Brain microvascular endothelial cell (primary cell): ENCODE results near the gene FKBP3.

Experiments used
- DNase-seq: peaks from one replicate; pipeline ENCODE4 v3.0.0-alpha.2; 2020
- H3K27ac ChIP-seq: fragments of 250-450 bp; sonication (Bioruptor Pico); 2 replicates; pipeline ENCODE4 v1.5.1; 2020; ENCODE audit warnings: mild to moderate bottlenecking, moderate library complexity
- H3K27me3 ChIP-seq: fragments of 250-450 bp; sonication (Bioruptor Pico); replicated peaks from 2 replicates; pipeline ENCODE4 v1.5.1; 2020; ENCODE audit warnings: mild to moderate bottlenecking
- H3K36me3 ChIP-seq: fragments of 250-450 bp; sonication (Bioruptor Pico); replicated peaks from 2 replicates; pipeline ENCODE4 v1.5.1; 2020; ENCODE audit warnings: mild to moderate bottlenecking
- H3K4me3 ChIP-seq: 2 replicates; pipeline ENCODE4 v1.5.1; 2011; ENCODE audit warnings: low read depth, mild to moderate bottlenecking, control low read depth, low read length, moderate library complexity
- in situ Hi-C: cut with HindIII; loops from 2 replicates; pipeline ENCODE4 v1.10.0; 2017; ENCODE audit warnings: low sequenced_read_pairs, low pct_ligation_motif_present
- TF ChIP-seq, protein P1 (sequence below): IDR thresholded peaks from 2 replicates; pipeline ENCODE4 v1.5.1; 2011; ENCODE audit warnings: low read depth, mild to moderate bottlenecking, moderate library complexity, low read length, control low read depth, inconsistent platforms; ENCODE audit errors: missing control alignments

The FKBP3 gene

GRCh38 chr14:45104561-45104960 lies 29.7 kb downstream of the FKBP3 start:
- TF ChIP-seq, protein P1, sequence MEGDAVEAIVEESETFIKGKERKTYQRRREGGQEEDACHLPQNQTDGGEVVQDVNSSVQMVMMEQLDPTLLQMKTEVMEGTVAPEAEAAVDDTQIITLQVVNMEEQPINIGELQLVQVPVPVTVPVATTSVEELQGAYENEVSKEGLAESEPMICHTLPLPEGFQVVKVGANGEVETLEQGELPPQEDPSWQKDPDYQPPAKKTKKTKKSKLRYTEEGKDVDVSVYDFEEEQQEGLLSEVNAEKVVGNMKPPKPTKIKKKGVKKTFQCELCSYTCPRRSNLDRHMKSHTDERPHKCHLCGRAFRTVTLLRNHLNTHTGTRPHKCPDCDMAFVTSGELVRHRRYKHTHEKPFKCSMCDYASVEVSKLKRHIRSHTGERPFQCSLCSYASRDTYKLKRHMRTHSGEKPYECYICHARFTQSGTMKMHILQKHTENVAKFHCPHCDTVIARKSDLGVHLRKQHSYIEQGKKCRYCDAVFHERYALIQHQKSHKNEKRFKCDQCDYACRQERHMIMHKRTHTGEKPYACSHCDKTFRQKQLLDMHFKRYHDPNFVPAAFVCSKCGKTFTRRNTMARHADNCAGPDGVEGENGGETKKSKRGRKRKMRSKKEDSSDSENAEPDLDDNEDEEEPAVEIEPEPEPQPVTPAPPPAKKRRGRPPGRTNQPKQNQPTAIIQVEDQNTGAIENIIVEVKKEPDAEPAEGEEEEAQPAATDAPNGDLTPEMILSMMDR: no peak
- no peak overlapping the region for H3K4me3 ChIP-seq
- in situ Hi-C loops: no loop called here
- peaks cover 41% of the 10 kb centered on the region for H3K36me3 ChIP-seq
- no peak for DNase-seq
- no peaks in the 10 kb centered on the region for H3K27me3 ChIP-seq
- H3K27ac ChIP-seq: no peak overlapping the region

DNA sequence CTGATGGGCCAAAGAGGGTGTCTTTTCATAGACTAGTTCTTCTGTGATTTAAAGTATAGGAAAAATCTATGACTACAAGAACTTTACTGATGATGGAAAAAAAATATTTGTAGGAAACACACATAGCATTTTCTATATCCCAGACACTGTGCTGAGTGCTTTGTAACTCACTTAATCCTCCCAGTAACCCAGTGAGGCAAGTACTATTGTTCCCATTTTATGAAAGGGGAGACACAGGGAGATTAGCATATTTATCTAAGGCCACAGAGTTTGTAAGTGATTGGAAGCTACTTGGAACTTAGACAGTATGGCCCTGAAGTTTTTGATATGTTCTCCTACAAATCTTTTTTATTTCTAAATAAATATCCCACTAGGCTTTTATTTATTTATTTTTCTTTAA lies 30.5 kb downstream of the FKBP3 start:
- Histone ChIP-seq H3K36me3 (peaks cover 37% of the 10 kb centered on the region), H3K4me3 (no peak overlapping the region), H3K27ac (no peak overlapping the region), H3K27me3 (no peaks in the 10 kb centered on the region)
- TF ChIP-seq, protein P1: no peak
- in situ Hi-C loops: no loop called here
- DNase-seq: no peak

DNA sequence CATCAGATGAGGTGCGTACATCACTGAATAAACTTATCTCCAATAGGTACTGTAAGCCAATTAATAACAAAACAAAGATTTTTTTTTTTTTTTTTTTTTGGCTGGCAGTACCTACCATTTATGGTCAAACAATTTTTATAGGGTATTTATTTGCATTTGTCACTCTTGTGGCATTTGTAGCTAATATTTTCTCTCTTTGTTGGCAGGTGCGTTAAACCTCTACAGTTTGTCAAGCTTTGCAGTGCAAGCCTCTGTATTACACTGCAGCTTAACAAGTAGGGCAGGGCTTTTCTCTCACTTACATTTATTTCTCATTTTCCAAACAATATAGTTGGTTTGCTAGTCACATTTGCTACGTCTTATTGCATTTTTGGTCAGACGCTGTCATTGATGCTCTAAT lies 38.1 kb downstream of the FKBP3 start:
- Histone ChIP-seq H3K4me3 (no peak overlapping the region), H3K27ac (no peak overlapping the region), H3K36me3 (peaks cover 30% of the 10 kb centered on the region), H3K27me3 (no peaks in the 10 kb centered on the region)
- no peak for DNase-seq
- TF ChIP-seq, protein P1: no peak
- in situ Hi-C loops: no loop called here

GRCh38 chr14:45095143-45095542 lies 39.1 kb downstream of the FKBP3 start:
- in situ Hi-C loops: no loop called here
- Histone ChIP-seq H3K27me3 (no peaks in the 10 kb centered on the region), H3K36me3 (peaks cover 26% of the 10 kb centered on the region), H3K27ac (no peak overlapping the region), H3K4me3 (no peak overlapping the region)
- no peak for DNase-seq
- TF ChIP-seq, protein P1: no peak

DNA sequence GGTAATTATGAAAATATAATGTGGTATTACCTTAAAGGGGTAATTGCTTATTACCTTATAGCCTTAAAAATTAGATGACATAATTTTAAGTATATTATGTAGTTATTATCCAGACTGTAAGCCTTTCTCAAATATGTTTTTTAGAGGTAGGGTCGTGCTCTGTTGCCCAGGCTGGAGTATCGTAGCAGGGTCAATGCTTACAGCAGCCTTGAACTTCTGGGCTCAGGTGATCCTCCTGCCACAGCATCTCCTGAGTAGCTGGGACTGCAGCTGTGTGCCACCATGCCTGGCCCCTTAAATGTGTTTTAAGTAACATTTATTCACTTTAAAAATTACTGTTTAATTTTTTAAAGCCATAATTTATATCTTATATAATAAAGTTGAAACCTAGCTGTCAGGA lies 40.0 kb downstream of the FKBP3 start:
- Histone ChIP-seq H3K36me3 (peaks cover 20% of the 10 kb centered on the region), H3K4me3 (no peak overlapping the region), H3K27me3 (no peaks in the 10 kb centered on the region), H3K27ac (no peak overlapping the region)
- DNase-seq: no peak
- TF ChIP-seq, protein P1: no peak
- in situ Hi-C loops: no loop called here

DNA sequence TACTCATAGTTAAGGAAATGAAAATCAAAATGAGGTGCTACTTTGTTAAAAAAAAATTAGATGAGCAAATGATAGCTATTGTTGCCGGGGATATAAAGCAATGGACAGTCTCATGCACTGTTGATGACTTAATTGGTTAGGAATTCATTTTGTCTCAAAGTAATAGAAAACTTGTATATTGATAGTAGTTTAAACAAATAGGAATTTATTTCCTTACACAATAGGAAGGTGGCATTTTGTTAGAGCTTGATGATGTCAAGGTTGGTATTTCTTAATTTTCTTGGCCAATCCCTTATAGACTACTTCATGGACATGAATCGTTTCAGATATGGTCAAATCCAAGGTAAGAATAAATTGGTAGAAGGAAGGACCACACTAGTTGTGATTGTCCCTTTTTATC lies 42.6 kb downstream of the FKBP3 start:
- in situ Hi-C loops: no loop called here
- no peak overlapping the region for H3K27ac ChIP-seq
- TF ChIP-seq, protein P1: no peak
- H3K27me3 ChIP-seq: no peaks in the 10 kb centered on the region
- no peak overlapping the region for H3K4me3 ChIP-seq
- peaks cover 10% of the 10 kb centered on the region for H3K36me3 ChIP-seq
- DNase-seq: no peak
